Neural progenitor cell (in vitro differentiated cells): ENCODE measurements around the gene PRAMEF4. TPM values are rescaled to one million over a fixed set of nuclear protein-coding genes. Genes with fewer than 3 reads are reported as not detected.
"Not testable (repeated sequence)": the region's sequence is repeated elsewhere in the genome, so short reads cannot be mapped to it uniquely, and the experiment has no call there.

Experiments used
- DNase-seq: peaks from one replicate; pipeline ENCODE4 v3.0.0-alpha.2; 2016; ENCODE audit warnings: low spot score
- H2AFZ ChIP-seq: fragments of 200-600 bp; sonication (generic); replicated peaks from 2 replicates; pipeline ENCODE4 v1.6.1; 2016; ENCODE audit warnings: antibody characterized with exemption
- H3F3A ChIP-seq: fragments of 200-600 bp; sonication (generic); 2 replicates; pipeline ENCODE4 v1.6.1; 2016; ENCODE audit warnings: antibody characterized with exemption, low read depth
- H3K27ac ChIP-seq: fragments of 200-600 bp; sonication (generic); 2 replicates; pipeline ENCODE4 v1.5.1; 2016; ENCODE audit warnings: mild to moderate bottlenecking
- H3K27me3 ChIP-seq: fragments of 200-600 bp; sonication (generic); 2 replicates; pipeline ENCODE4 v1.6.1; 2016; ENCODE audit warnings: mild to moderate bottlenecking, moderate library complexity
- H3K36me3 ChIP-seq: fragments of 200-600 bp; sonication (generic); 2 replicates; pipeline ENCODE4 v1.5.1; 2016
- H3K4me1 ChIP-seq: fragments of 200-600 bp; sonication (generic); 2 replicates; pipeline ENCODE4 v1.6.1; 2016; ENCODE audit warnings: mixed run types
- H3K4me2 ChIP-seq: fragments of 200-600 bp; sonication (generic); 2 replicates; pipeline ENCODE4 v1.6.1; 2016
- H3K4me3 ChIP-seq: fragments of 200-600 bp; sonication (generic); 2 replicates; pipeline ENCODE4 v1.5.1; 2016
- H3K79me2 ChIP-seq: fragments of 200-600 bp; sonication (generic); 2 replicates; pipeline ENCODE4 v1.6.1; 2016; ENCODE audit warnings: low read depth
- H3K9ac ChIP-seq: fragments of 200-600 bp; sonication (generic); 2 replicates; pipeline ENCODE4 v1.6.1; 2016
- H3K9me3 ChIP-seq: fragments of 200-600 bp; sonication (generic); 2 replicates; pipeline ENCODE4 v1.5.1; 2016; ENCODE audit warnings: low read depth
- H4K20me1 ChIP-seq: fragments of 200-600 bp; sonication (generic); 2 replicates; pipeline ENCODE4 v1.6.1; 2016; ENCODE audit warnings: low read depth
- H3K27ac Mint-ChIP-seq: 3 replicates; pipeline ENCODE4 v1.8.0; 2021; ENCODE audit warnings: mixed read lengths
- H3K27me3 Mint-ChIP-seq: 2 replicates; pipeline ENCODE4 v1.8.0; 2022; ENCODE audit warnings: low read depth, mild to moderate bottlenecking, inconsistent platforms, moderate library complexity, mixed read lengths; ENCODE audit not compliant: insufficient read depth
- H3K36me3 Mint-ChIP-seq: 3 replicates; pipeline ENCODE4 v1.8.0; 2021; ENCODE audit warnings: mixed read lengths
- H3K4me1 Mint-ChIP-seq: 3 replicates; pipeline ENCODE4 v1.8.0; 2021; ENCODE audit warnings: mixed read lengths
- H3K4me3 Mint-ChIP-seq: 3 replicates; pipeline ENCODE4 v1.8.0; 2021; ENCODE audit warnings: mild to moderate bottlenecking, moderate library complexity, mixed read lengths
- H3K9me3 Mint-ChIP-seq: 3 replicates; pipeline ENCODE4 v1.8.0; 2020; ENCODE audit warnings: mixed read lengths
- total RNA-seq: library from RNA; depleted of rRNA; stranded (reverse); fragments of >200 nt; gene quantifications from 2 replicates; pipeline ENCODE4 v1.2.3, GENCODE V29; 2015; ENCODE audit warnings: low replicate concordance

The PRAMEF4 gene
- not detected in 2 replicates for total RNA-seq

GRCh38 chr1:12886101-12886500 lies at the start of gene PRAMEF4:
PRAMEF4 (minus strand) TSS chr1:12886201; CDS start chr1:12883394, 2,807 bp downstream.
- not testable (repeated sequence) for H3K9me3 Mint-ChIP-seq, H3K36me3 Mint-ChIP-seq, H3K27me3 ChIP-seq

GRCh38 chr1:12924368-12924767 lies 38.4 kb upstream of the PRAMEF4 start:
- H3F3A ChIP-seq, H3K9me3 ChIP-seq, H3K4me1 ChIP-seq, H3K9ac ChIP-seq, H3K4me1 Mint-ChIP-seq, H3K36me3 Mint-ChIP-seq, H3K4me3 Mint-ChIP-seq, DNase-seq, H3K27me3 Mint-ChIP-seq, H4K20me1 ChIP-seq, H3K9me3 Mint-ChIP-seq, H2AFZ ChIP-seq, H3K4me3 ChIP-seq, H3K27me3 ChIP-seq, H3K4me2 ChIP-seq, H3K27ac Mint-ChIP-seq, H3K79me2 ChIP-seq, H3K36me3 ChIP-seq, H3K27ac ChIP-seq: not testable (repeated sequence)

More at GRCh38 chr1:12886101-12886500, at the start of gene PRAMEF4:
- not testable (repeated sequence) for H3K9ac ChIP-seq, H3K27ac ChIP-seq, H3K9me3 ChIP-seq, DNase-seq, H3K4me2 ChIP-seq, H3K4me3 ChIP-seq, H3K79me2 ChIP-seq, H3K27ac Mint-ChIP-seq, H3F3A ChIP-seq, H3K27me3 Mint-ChIP-seq, H3K4me1 Mint-ChIP-seq, H3K4me3 Mint-ChIP-seq, H2AFZ ChIP-seq, H4K20me1 ChIP-seq, H3K36me3 ChIP-seq, H3K4me1 ChIP-seq

- not testable (repeated sequence) for H3K4me2 ChIP-seq, H3K27me3 Mint-ChIP-seq, H3K79me2 ChIP-seq, H3K4me3 Mint-ChIP-seq, H3K36me3 Mint-ChIP-seq, H3K9ac ChIP-seq, H3K4me1 Mint-ChIP-seq, H4K20me1 ChIP-seq, H3K36me3 ChIP-seq, H3F3A ChIP-seq, H3K27ac ChIP-seq, H3K27ac Mint-ChIP-seq, H2AFZ ChIP-seq, H3K9me3 Mint-ChIP-seq, H3K27me3 ChIP-seq, H3K9me3 ChIP-seq, DNase-seq, H3K4me1 ChIP-seq, H3K4me3 ChIP-seq
Observed at GRCh38 chr1:12921749-12922148, 35.7 kb upstream of the PRAMEF4 start.

GRCh38 chr1:12916310-12916709 lies 30.3 kb upstream of the PRAMEF4 start, which contains the start of gene PRAMEF7:
PRAMEF7 (plus strand) TSS chr1:12916610; CDS start chr1:12917693, 1,083 bp downstream.
- H3K36me3 Mint-ChIP-seq = not testable (repeated sequence)

GRCh38 chr1:12903793-12904572 lies 18.0 kb upstream of the PRAMEF4 start:
- H3K27me3 Mint-ChIP-seq, H3K27ac ChIP-seq, H3K4me1 ChIP-seq, H3K9me3 ChIP-seq, H3K9ac ChIP-seq, H3K36me3 Mint-ChIP-seq, H3K79me2 ChIP-seq, H4K20me1 ChIP-seq, H3K9me3 Mint-ChIP-seq, H3K4me3 Mint-ChIP-seq, H2AFZ ChIP-seq, H3K4me1 Mint-ChIP-seq, H3K27me3 ChIP-seq, H3K4me3 ChIP-seq, DNase-seq, H3K4me2 ChIP-seq, H3K36me3 ChIP-seq, H3K27ac Mint-ChIP-seq, H3F3A ChIP-seq: not testable (repeated sequence)

More at GRCh38 chr1:12916310-12916709, 30.3 kb upstream of the PRAMEF4 start, which contains the start of gene PRAMEF7:
- H3K27me3 ChIP-seq, H3K9me3 Mint-ChIP-seq, H3K4me2 ChIP-seq, H3K27ac ChIP-seq, H3K4me3 Mint-ChIP-seq, DNase-seq, H3K79me2 ChIP-seq, H3F3A ChIP-seq, H3K9me3 ChIP-seq, H3K27me3 Mint-ChIP-seq, H3K36me3 ChIP-seq, H3K4me3 ChIP-seq, H3K4me1 ChIP-seq, H3K9ac ChIP-seq, H2AFZ ChIP-seq, H3K27ac Mint-ChIP-seq, H3K4me1 Mint-ChIP-seq, H4K20me1 ChIP-seq: not testable (repeated sequence)

GRCh38 chr1:12899186-12899585 lies 13.2 kb upstream of the PRAMEF4 start:
- not testable (repeated sequence) for H3K27me3 Mint-ChIP-seq, H3K36me3 Mint-ChIP-seq, DNase-seq, H3K36me3 ChIP-seq, H3K27ac Mint-ChIP-seq, H3K4me3 Mint-ChIP-seq, H3K4me1 ChIP-seq, H3F3A ChIP-seq, H3K4me3 ChIP-seq, H3K9ac ChIP-seq, H3K4me2 ChIP-seq, H3K27ac ChIP-seq, H4K20me1 ChIP-seq, H3K9me3 ChIP-seq, H3K27me3 ChIP-seq, H2AFZ ChIP-seq, H3K9me3 Mint-ChIP-seq, H3K4me1 Mint-ChIP-seq, H3K79me2 ChIP-seq

- not testable (repeated sequence) for H3K27ac Mint-ChIP-seq, H3F3A ChIP-seq, DNase-seq
Observed at GRCh38 chr1:12898170-12898569, 12.2 kb upstream of the PRAMEF4 start, which contains the start of gene PRAMEF10. PRAMEF10 (minus strand) TSS chr1:12898270; CDS start chr1:12895847, 2,423 bp downstream.

GRCh38 chr1:12878453-12878852 lies 7.5 kb downstream of the PRAMEF4 start:
- not testable (repeated sequence) for H4K20me1 ChIP-seq, H3K27ac ChIP-seq, H3K4me3 ChIP-seq, H3K4me1 ChIP-seq, H3K27me3 Mint-ChIP-seq, H3K36me3 ChIP-seq, DNase-seq, H3K27ac Mint-ChIP-seq, H3K27me3 ChIP-seq, H3K9me3 ChIP-seq, H3K36me3 Mint-ChIP-seq, H2AFZ ChIP-seq, H3F3A ChIP-seq, H3K4me2 ChIP-seq, H3K9me3 Mint-ChIP-seq, H3K4me3 Mint-ChIP-seq, H3K79me2 ChIP-seq, H3K4me1 Mint-ChIP-seq, H3K9ac ChIP-seq

More at GRCh38 chr1:12898170-12898569, 12.2 kb upstream of the PRAMEF4 start, which contains the start of gene PRAMEF10:
- not testable (repeated sequence) for H3K9me3 Mint-ChIP-seq, H2AFZ ChIP-seq, H3K36me3 ChIP-seq, H4K20me1 ChIP-seq, H3K4me2 ChIP-seq, H3K36me3 Mint-ChIP-seq, H3K27me3 Mint-ChIP-seq, H3K4me1 ChIP-seq, H3K4me3 Mint-ChIP-seq, H3K27ac ChIP-seq, H3K9me3 ChIP-seq, H3K27me3 ChIP-seq, H3K9ac ChIP-seq, H3K4me3 ChIP-seq, H3K4me1 Mint-ChIP-seq, H3K79me2 ChIP-seq
